ENCODE measurements around the gene ORC2. TPM values are rescaled to one million over a fixed set of nuclear protein-coding genes. Genes with fewer than 3 reads are reported as not detected.

Gene ORC2
- total RNA-seq, 1 donor from 2014 or later, result 25.5 TPM

- H3K79me2 ChIP-seq (ENCODE audit: insufficient read depth, low read length), result no peaks in the 10 kb centered on the region
- H4K20me1 ChIP-seq (ENCODE audit: insufficient read depth, low read length), result no peaks in the 10 kb centered on the region
- peaks cover 18% of the 10 kb centered on the region for H3K36me3 Mint-ChIP-seq (ENCODE audit: low read depth, unreplicated experiment)
- no peaks in the 10 kb centered on the region for H3K27me3 Mint-ChIP-seq (ENCODE audit: low read depth, unreplicated experiment)
- H3K9ac ChIP-seq (ENCODE audit: low read length), result no peak overlapping the region
- TF ChIP-seq CTCF (IDR thresholded peaks at IDR 0.05; ENCODE audit: insufficient read depth, low read depth, low read length), result no peak
- TF ChIP-seq EZH2 (IDR thresholded peaks at IDR 0.05; ENCODE audit: insufficient read depth, low read length), result no peak
- no peak for DNase-seq (ENCODE audit: low read depth)
- no peaks in the 10 kb centered on the region for H3K27me3 ChIP-seq (ENCODE audit: insufficient read depth, low read length)
- no peak overlapping the region for H3K4me3 Mint-ChIP-seq (ENCODE audit: unreplicated experiment)
- peaks cover 14% of the 10 kb centered on the region for H3K36me3 ChIP-seq (ENCODE audit: insufficient read depth, low read length)
- H3K9me3 ChIP-seq (ENCODE audit: insufficient read depth, low read depth, low read length), result no peaks in the 10 kb centered on the region
- H3K4me1 ChIP-seq (ENCODE audit: insufficient read depth, low read length), result peaks cover 8% of the 10 kb centered on the region
- no peak overlapping the region for H3K4me2 ChIP-seq (ENCODE audit: low read length)
- H3K9me3 Mint-ChIP-seq (ENCODE audit: unreplicated experiment), result no peaks in the 10 kb centered on the region
- H3K27ac ChIP-seq (ENCODE audit: low read depth, low read length), result no peak overlapping the region
- H3K27ac Mint-ChIP-seq (ENCODE audit: unreplicated experiment), result no peak overlapping the region
- no peak overlapping the region for H3K4me3 ChIP-seq (ENCODE audit: insufficient read depth, low read depth, low read length)
- no peak overlapping the region for H2AFZ ChIP-seq (ENCODE audit: low read depth, low read length)
- H3K4me1 Mint-ChIP-seq (ENCODE audit: low read depth, unreplicated experiment), result no peaks in the 10 kb centered on the region
- no peak for FAIRE-seq
Observed at GRCh38 chr2:200871151-200871550, 92.3 kb downstream of the ORC2 start.

GRCh38 chr2:200869014-200869413 is 94.4 kb downstream of the ORC2 start:
- H3K9me3 ChIP-seq (ENCODE audit: insufficient read depth, low read depth, low read length), result no peaks in the 10 kb centered on the region
- Mint-ChIP-seq H3K36me3 (ENCODE audit: low read depth, unreplicated experiment) (peaks cover 6% of the 10 kb centered on the region), H3K27ac (ENCODE audit: unreplicated experiment) (no peak overlapping the region), H3K9me3 (ENCODE audit: unreplicated experiment) (no peaks in the 10 kb centered on the region), H3K4me1 (ENCODE audit: low read depth, unreplicated experiment) (no peaks in the 10 kb centered on the region), H3K27me3 (ENCODE audit: low read depth, unreplicated experiment) (no peaks in the 10 kb centered on the region), H3K4me3 (ENCODE audit: unreplicated experiment) (no peak overlapping the region)
- no peak overlapping the region for H3K4me3 ChIP-seq (ENCODE audit: insufficient read depth, low read depth, low read length)
- peaks cover under 1% of the 10 kb centered on the region for H4K20me1 ChIP-seq (ENCODE audit: insufficient read depth, low read length)
- H3K4me1 ChIP-seq (ENCODE audit: insufficient read depth, low read length), result peaks cover 14% of the 10 kb centered on the region
- TF ChIP-seq CTCF (IDR thresholded peaks at IDR 0.05; ENCODE audit: insufficient read depth, low read depth, low read length) (no peak), EZH2 (IDR thresholded peaks at IDR 0.05; ENCODE audit: insufficient read depth, low read length) (no peak)
- H3K4me2 ChIP-seq (ENCODE audit: low read length), result no peak overlapping the region
- H3K27me3 ChIP-seq (ENCODE audit: insufficient read depth, low read length), result no peaks in the 10 kb centered on the region
- H3K9ac ChIP-seq (ENCODE audit: low read length), result no peak overlapping the region
- no peak for DNase-seq (ENCODE audit: low read depth)
- no peak for FAIRE-seq
- H3K36me3 ChIP-seq (ENCODE audit: insufficient read depth, low read length), result peaks cover 3% of the 10 kb centered on the region
- no peak overlapping the region for H2AFZ ChIP-seq (ENCODE audit: low read depth, low read length)
- peaks cover 8% of the 10 kb centered on the region for H3K79me2 ChIP-seq (ENCODE audit: insufficient read depth, low read length)
- no peak overlapping the region for H3K27ac ChIP-seq (ENCODE audit: low read depth, low read length)

- Histone ChIP-seq H3K4me2 (ENCODE audit: low read length) (peak within 1 kb of the TSS; percentile 87), H3K27me3 (ENCODE audit: insufficient read depth, low read length) (no peaks in the 10 kb centered on the region), H3K9me3 (ENCODE audit: insufficient read depth, low read depth, low read length) (no peaks in the 10 kb centered on the region), H3K27ac (ENCODE audit: low read depth, low read length) (peak within 1 kb of the TSS; percentile 99), H3K9ac (ENCODE audit: low read length) (peak within 1 kb of the TSS; percentile 100), H3K36me3 (ENCODE audit: insufficient read depth, low read length) (peaks cover 23% of the 10 kb centered on the region), H3K4me3 (ENCODE audit: insufficient read depth, low read depth, low read length) (peak within 1 kb of the TSS; percentile 100), H3K4me1 (ENCODE audit: insufficient read depth, low read length) (peaks cover 37% of the 10 kb centered on the region), H4K20me1 (ENCODE audit: insufficient read depth, low read length) (peaks cover 47% of the 10 kb centered on the region), H2AFZ (ENCODE audit: low read depth, low read length) (peak within 1 kb of the TSS; percentile 83), H3K79me2 (ENCODE audit: insufficient read depth, low read length) (peaks cover 54% of the 10 kb centered on the region)
- peaks cover 16% of the 10 kb centered on the region for H3K4me1 Mint-ChIP-seq (ENCODE audit: low read depth, unreplicated experiment)
- FAIRE-seq (no peak), DNase-seq (ENCODE audit: low read depth) (peak; percentile 80)
- no peaks in the 10 kb centered on the region for H3K27me3 Mint-ChIP-seq (ENCODE audit: low read depth, unreplicated experiment)
- peaks cover 9% of the 10 kb centered on the region for H3K36me3 Mint-ChIP-seq (ENCODE audit: low read depth, unreplicated experiment)
- peak within 1 kb of the TSS; percentile 98 for H3K4me3 Mint-ChIP-seq (ENCODE audit: unreplicated experiment)
- TF ChIP-seq EZH2 (IDR thresholded peaks at IDR 0.05; ENCODE audit: insufficient read depth, low read length), result no peak
- no peak for TF ChIP-seq CTCF (IDR thresholded peaks at IDR 0.05; ENCODE audit: insufficient read depth, low read depth, low read length)
- H3K9me3 Mint-ChIP-seq (ENCODE audit: unreplicated experiment), result no peaks in the 10 kb centered on the region
- peak within 1 kb of the TSS; percentile 99 for H3K27ac Mint-ChIP-seq (ENCODE audit: unreplicated experiment)
Observed at GRCh38 chr2:200864176-200865034, 99.1 kb downstream of the ORC2 start, which contains the start of gene CLK1. Gene CLK1 (minus strand): TSS chr2:200864658. CDS start chr2:200861862, 2,796 bp downstream.

Measured in astrocyte (in vitro differentiated cells and primary cell).